MCF 10A (cell line): ENCODE results near the gene FAM200B. TPM values are rescaled to one million over a fixed set of nuclear protein-coding genes. Genes with fewer than 3 reads are reported as not detected.

Experiments used
- Bru-seq: library from RNA; stranded (reverse); fragments of 400-500 nt; gene quantifications from one replicate; lab custom pipeline; 2021; lab: Mats Ljungman, UMichigan
- BruChase-seq, 2 experiments: library from RNA; stranded (reverse); fragments of 400-500 nt; gene quantifications; one replicate each; lab custom pipeline; 2021; lab: Mats Ljungman, UMichigan
- BruUV-seq: library from RNA; stranded (reverse); fragments of 400-500 nt; replicated peaks from 2 replicates; lab custom pipeline; 2021; lab: Mats Ljungman, UMichigan
- CTCF ChIA-PET: fragments of 300-600 bp; sonication (Branson Sonifier 250); formaldehyde crosslinking; extraction: SDS; loops from one replicate; lab custom pipeline; 2021; ENCODE audit warnings: antibody characterized with exemption, inconsistent platforms; lab: Yijun Ruan, JAX
- POLR2A ChIA-PET: fragments of 300-600, 350-650 bp; sonication (Branson Sonifier 250); formaldehyde crosslinking; extraction: SDS; loops from one replicate; lab custom pipeline; 2020; ENCODE audit warnings: antibody characterized with exemption, inconsistent platforms; lab: Yijun Ruan, JAX
- DNase-seq: peaks from one replicate; pipeline ENCODE4 v3.0.0-alpha.2; 2018; ENCODE audit not compliant: unreplicated experiment
- H3K27ac Mint-ChIP-seq: one replicate; pipeline ENCODE4 v1.8.0; 2022; ENCODE audit warnings: mild to moderate bottlenecking, low read depth, mixed read lengths; ENCODE audit not compliant: unreplicated experiment
- H3K27me3 Mint-ChIP-seq: one replicate; pipeline ENCODE4 v1.8.0; 2022; ENCODE audit warnings: mixed read lengths; ENCODE audit not compliant: insufficient read depth, unreplicated experiment
- H3K36me3 Mint-ChIP-seq: one replicate; pipeline ENCODE4 v1.8.0; 2022; ENCODE audit warnings: mild to moderate bottlenecking, moderate library complexity, mixed read lengths; ENCODE audit not compliant: insufficient read depth, unreplicated experiment
- H3K4me1 Mint-ChIP-seq: one replicate; pipeline ENCODE4 v1.8.0; 2022; ENCODE audit warnings: mixed read lengths; ENCODE audit not compliant: insufficient read depth, unreplicated experiment
- H3K4me3 Mint-ChIP-seq: one replicate; pipeline ENCODE4 v1.8.0; 2022; ENCODE audit warnings: mild to moderate bottlenecking, moderate library complexity, mixed read lengths; ENCODE audit not compliant: unreplicated experiment
- H3K9me3 Mint-ChIP-seq: one replicate; pipeline ENCODE4 v1.8.0; 2022; ENCODE audit warnings: mixed read lengths; ENCODE audit not compliant: unreplicated experiment
- CTCF ChIP-seq: fragments of 200-600 bp; IDR thresholded peaks from one replicate; pipeline ENCODE4 v1.8.0; 2022; ENCODE audit warnings: antibody characterized with exemption, mild to moderate bottlenecking; ENCODE audit not compliant: unreplicated experiment
- intact Hi-C: fragments of 100-400 bp; cut with micrococcal nuclease; formaldehyde crosslinking; loops from 2 replicates; pipeline ENCODE4 v1.14.1; 2022
- long read RNA-seq: library from polyadenylated mRNA; stranded (forward); transcript quantifications from one replicate; pipeline ENCODE4 v2.0.0, GENCODE V29; 2022
- total RNA-seq: library from RNA; stranded (reverse); gene quantifications from 2 replicates; pipeline ENCODE4 v1.2.3, GENCODE V29; 2022

Gene FAM200B
- total RNA-seq: 33.6 and 46.5 TPM in 2 replicates
- Bru-seq, nascent RNA: percentile 92 among the genes with signal in this experiment
- BruChase-seq, experiment 1, labeled RNA remaining after a 6-hour chase: percentile 87 among the genes with signal in this experiment
- percentile 87 among the genes with signal in this experiment for BruChase-seq, experiment 2, labeled RNA remaining after a 2-hour chase
- long read RNA-seq, full-length matches to known transcripts: 104 of 130 reads
- long read RNA-seq, partial matches to known transcripts: 4 of 130 reads
- long read RNA-seq, other reads (novel, unspliced or antisense): 22 of 130 reads

GRCh38 chr4:15681372-15682241, at the start of gene FAM200B:
Gene FAM200B (plus strand): TSS chr4:15681827. CDS start chr4:15686978, 5,151 bp downstream.
- peak; percentile 100 for DNase-seq
- H3K36me3 Mint-ChIP-seq: peaks cover 14% of the 10 kb centered on the region
- TSS peak; percentile 63 for BruUV-seq
- peaks cover 40% of the 10 kb centered on the region for H3K4me1 Mint-ChIP-seq
- no peaks in the 10 kb centered on the region for H3K27me3 Mint-ChIP-seq
- TF ChIP-seq CTCF: no peak
- H3K4me3 Mint-ChIP-seq: peak within 1 kb of the TSS; percentile 97
- no peaks in the 10 kb centered on the region for H3K9me3 Mint-ChIP-seq
- intact Hi-C loops: loop anchor here (1.0 kb wide), 1 partner anchor 26 kb away; the partner anchor contains the start of gene FBXL5
- ChIA-PET CTCF (interaction anchor here (0.6 to 2.0 kb wide), 8 partner anchors 20 to 328 kb away, joined by 3 to 6 read pairs (median 3); partner anchors contain the start of gene CC2D2A), POLR2A (interaction anchor here (0.5 to 11.9 kb wide), 23 partner anchors 9 to 713 kb away, joined by 3 to 410 read pairs (median 4); partner anchors contain the start of gene FBXL5)
- H3K27ac Mint-ChIP-seq: peak within 1 kb of the TSS; percentile 98

- no peak overlapping the region for H3K4me3 Mint-ChIP-seq
- no peaks in the 10 kb centered on the region for H3K4me1 Mint-ChIP-seq
- ChIA-PET CTCF (interaction anchor here (1.3 to 1.6 kb wide), 2 partner anchors 13 to 157 kb away, joined by 3 read pairs; no protein-coding TSS in a partner anchor), POLR2A (interaction anchor here (1.1 to 2.0 kb wide), 4 partner anchors 15 to 27 kb away, joined by 6 to 7 read pairs (median 7); partner anchors contain the start of gene FBXL5)
- no peak for DNase-seq
- H3K27ac Mint-ChIP-seq: no peak overlapping the region
- no TSS peak for BruUV-seq
- intact Hi-C loops: no loop called here
- TF ChIP-seq CTCF: no peak
- peaks cover 93% of the 10 kb centered on the region for H3K36me3 Mint-ChIP-seq
- H3K27me3 Mint-ChIP-seq: no peaks in the 10 kb centered on the region
- no peaks in the 10 kb centered on the region for H3K9me3 Mint-ChIP-seq
Measured at GRCh38 chr4:15636818-15637217, 44.8 kb upstream of the FAM200B start.

GRCh38 chr4:15638418-15638817, 43.2 kb upstream of the FAM200B start:
- no peak overlapping the region for H3K4me3 Mint-ChIP-seq
- intact Hi-C loops: no loop called here
- no peak for DNase-seq
- no peak overlapping the region for H3K27ac Mint-ChIP-seq
- BruUV-seq: no TSS peak
- no peaks in the 10 kb centered on the region for H3K9me3 Mint-ChIP-seq
- no peaks in the 10 kb centered on the region for H3K27me3 Mint-ChIP-seq
- peaks cover 8% of the 10 kb centered on the region for H3K4me1 Mint-ChIP-seq
- ChIA-PET POLR2A (interaction anchor here (1.0 to 2.0 kb wide), 5 partner anchors 10 to 163 kb away, joined by 3 to 7 read pairs (median 3); no protein-coding TSS in a partner anchor), CTCF (interaction anchor here (0.9 to 1.1 kb wide), 2 partner anchors 11 to 159 kb away, joined by 3 read pairs; no protein-coding TSS in a partner anchor)
- H3K36me3 Mint-ChIP-seq: peaks cover 77% of the 10 kb centered on the region
- no peak for TF ChIP-seq CTCF
